ENCODE data around the gene PDPR. TPM values are rescaled to one million over a fixed set of nuclear protein-coding genes. Genes with fewer than 3 reads are reported as not detected.
A peak's percentile ranks its signal among the peaks of the same experiment; 100 is the strongest.
"Not testable (repeated sequence)": the region's sequence is repeated elsewhere in the genome, so short reads cannot be mapped to it uniquely, and the experiment has no call there.

Gene PDPR
- total and polyA plus RNA-seq, 2 donors (not counting 3 experiments of a cell fraction or from before 2014, with no cell fraction given), result 26.4 to 29.9 TPM

DNA sequence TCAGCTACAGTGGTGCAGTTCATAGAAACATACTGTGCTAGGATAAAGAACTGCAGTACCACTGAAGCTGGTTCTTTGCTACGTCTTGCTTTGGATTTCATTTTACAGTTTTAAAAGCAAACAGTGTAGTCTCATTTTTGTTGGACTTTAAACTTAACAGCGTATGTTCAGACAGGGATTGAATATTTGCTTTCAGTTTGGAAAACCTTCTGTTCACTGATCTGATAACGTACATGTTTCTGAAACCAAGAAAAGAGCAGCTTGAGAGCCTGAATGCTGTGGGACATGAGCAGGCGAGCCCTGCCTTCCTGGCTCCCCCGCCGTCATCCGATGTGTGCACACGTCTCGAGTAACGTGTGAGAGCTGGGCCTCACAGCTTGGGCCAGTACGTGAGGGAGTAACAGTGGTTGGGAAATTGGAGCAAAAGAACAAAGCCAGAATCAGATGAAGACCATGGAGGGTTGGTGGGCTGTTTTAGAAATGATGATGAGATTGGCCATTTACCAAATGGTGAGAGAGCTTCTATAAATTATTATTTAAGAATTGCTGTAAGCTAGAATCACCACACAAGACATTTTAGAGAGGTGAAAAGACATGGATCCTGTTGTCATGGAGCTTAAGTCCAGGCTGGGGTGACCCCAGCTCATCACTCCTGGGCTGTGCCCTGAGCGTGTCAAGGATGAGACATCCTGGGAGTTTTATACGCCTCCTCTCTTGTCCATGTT lies 38.6 kb downstream of the PDPR start:
- no peak overlapping the region for H3K9ac ChIP-seq (replicated peaks; ENCODE audit: extremely low read depth, insufficient read depth, low read length)
- H3K4me2 ChIP-seq (ENCODE audit: insufficient read depth, low read length), result no peak overlapping the region
- dilution Hi-C loops (cut with MboI; ENCODE audit: extremely low pct_ligation_motif_present, low sequenced_read_pairs) (no loop called here), intact Hi-C loops (cut with micrococcal nuclease) (no loop called here)
- TF ChIP-seq POLR2AphosphoS5 (IDR thresholded peaks at IDR 0.05; ENCODE audit: insufficient read depth, low read depth, low read length) (no peak), GATA2 (IDR thresholded peaks at IDR 0.05; ENCODE audit: insufficient read depth, insufficient read length, low read depth, low read length) (no peak), MYC (IDR thresholded peaks at IDR 0.05; ENCODE audit: low read depth, low read length) (no peak), POLR2A (IDR thresholded peaks at IDR 0.05; ENCODE audit: low read depth, low read length) (no peak), JUN (IDR thresholded peaks at IDR 0.05; ENCODE audit: borderline replicate concordance, insufficient read depth, insufficient read length, low read depth) (no peak), EZH2 (IDR thresholded peaks at IDR 0.05; ENCODE audit: borderline replicate concordance, low read depth, low read length, severe bottlenecking) (no peak), FOS (IDR thresholded peaks at IDR 0.05; ENCODE audit: borderline replicate concordance, insufficient read depth, low read length) (no peak), CTCF (IDR thresholded peaks at IDR 0.05; ENCODE audit: extremely low read depth in 1 of 2, insufficient read depth in 1 of 2, low read depth in 1 of 2, low read length in 2 of 2) (no peak)
- TF ChIP-seq, protein P1, sequence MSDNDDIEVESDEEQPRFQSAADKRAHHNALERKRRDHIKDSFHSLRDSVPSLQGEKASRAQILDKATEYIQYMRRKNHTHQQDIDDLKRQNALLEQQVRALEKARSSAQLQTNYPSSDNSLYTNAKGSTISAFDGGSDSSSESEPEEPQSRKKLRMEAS (IDR thresholded peaks at IDR 0.05; ENCODE audit: insufficient read depth, insufficient read length), result no peak
- H3K27me3 ChIP-seq (ENCODE audit: control insufficient read depth in 2 of 2, insufficient read depth in 2 of 2, low read length in 2 of 2), result no peaks in the 10 kb centered on the region
- H3K36me3 ChIP-seq (ENCODE audit: control insufficient read depth in 2 of 2, extremely low read depth in 1 of 2, insufficient read depth in 2 of 2, low read length in 2 of 2), result peaks cover 18 to 59% of the 10 kb centered on the region in 2 experiments
- H3K4me1 ChIP-seq (ENCODE audit: control insufficient read depth, extremely low read depth, insufficient read depth, low read length), result no peaks in the 10 kb centered on the region
- no peaks in the 10 kb centered on the region for H3K9me3 ChIP-seq (replicated peaks; ENCODE audit: control insufficient read depth, insufficient read depth, low read length)
- H3K9me1 ChIP-seq (replicated peaks; ENCODE audit: control insufficient read depth, extremely low read depth, insufficient read depth, low read length), result no peaks in the 10 kb centered on the region
- DNase-seq (ENCODE audit: low read depth, low spot score) (peak; percentile 1), FAIRE-seq (no peak)
- no peaks in the 10 kb centered on the region for H4K20me1 ChIP-seq (replicated peaks; ENCODE audit: control insufficient read depth, extremely low read depth, insufficient read depth, low read length)
- ChIA-PET POLR2A (no interaction called here), CTCF (interaction anchor here (1.5 kb wide), 1 partner anchor 115 kb away, joined by 5 read pairs; no protein-coding TSS in a partner anchor)
- no peak overlapping the region for H3K27ac ChIP-seq (ENCODE audit: insufficient read depth, low read depth, low read length)
- no peak overlapping the region for H3K4me3 ChIP-seq (replicated peaks in 1 of 3; ENCODE audit: insufficient read depth in 1 of 3, low read depth in 1 of 3, low read length in 3 of 3)
- no TSS peak for BruUV-seq (replicated peaks)
- H3K79me2 ChIP-seq (ENCODE audit: control insufficient read depth, insufficient read depth, low read length), result no peaks in the 10 kb centered on the region
- H2AFZ ChIP-seq (ENCODE audit: low read depth, low read length), result no peak overlapping the region

GRCh38 chr16:70154736-70155135 lies 40.6 kb downstream of the PDPR start:
- FAIRE-seq; H3K27ac ChIP-seq (ENCODE audit: insufficient read depth, low read depth, low read length); H3K27me3 ChIP-seq (ENCODE audit: control insufficient read depth in 2 of 2, insufficient read depth in 2 of 2, low read length in 2 of 2); DNase-seq (ENCODE audit: low read depth, low spot score); H2AFZ ChIP-seq (ENCODE audit: low read depth, low read length); H3K9ac ChIP-seq (replicated peaks; ENCODE audit: extremely low read depth, insufficient read depth, low read length); H3K4me1 ChIP-seq (ENCODE audit: control insufficient read depth, extremely low read depth, insufficient read depth, low read length); BruUV-seq (replicated peaks); H3K9me1 ChIP-seq (replicated peaks; ENCODE audit: control insufficient read depth, extremely low read depth, insufficient read depth, low read length); H3K4me3 ChIP-seq (replicated peaks in 1 of 3; ENCODE audit: insufficient read depth in 1 of 3, low read depth in 1 of 3, low read length in 3 of 3); intact Hi-C loops (cut with micrococcal nuclease); H3K79me2 ChIP-seq (ENCODE audit: control insufficient read depth, insufficient read depth, low read length); POLR2A ChIA-PET; dilution Hi-C loops (cut with MboI; ENCODE audit: extremely low pct_ligation_motif_present, low sequenced_read_pairs); H4K20me1 ChIP-seq (replicated peaks; ENCODE audit: control insufficient read depth, extremely low read depth, insufficient read depth, low read length); H3K4me2 ChIP-seq (ENCODE audit: insufficient read depth, low read length); H3K9me3 ChIP-seq (replicated peaks; ENCODE audit: control insufficient read depth, insufficient read depth, low read length): not testable (repeated sequence)
- peaks cover 29 to 73% of the 10 kb centered on the region in 2 experiments for H3K36me3 ChIP-seq (ENCODE audit: control insufficient read depth in 2 of 2, extremely low read depth in 1 of 2, insufficient read depth in 2 of 2, low read length in 2 of 2)
- CTCF ChIA-PET, result interaction anchor here (0.9 kb wide), 1 partner anchor 17 kb away, joined by 3 read pairs; no protein-coding TSS in a partner anchor
